K562 (cell line): ENCODE measurements around the gene FBLIM1. TPM values are rescaled to one million over a fixed set of nuclear protein-coding genes. Genes with fewer than 3 reads are reported as not detected.
A peak's percentile ranks its signal among the peaks of the same experiment; 100 is the strongest.

ENCODE experiments used
- ATAC-seq: fragments of 200-7000 bp; cut with Tn5 transposase; 3 replicates; pipeline ENCODE4 v1.9.1; 2020; ENCODE audit warnings: moderate library complexity
- BruUV-seq: library from RNA; stranded (reverse); fragments of 400-500 nt; replicated peaks from 2 replicates; lab custom pipeline; 2021; lab: Mats Ljungman, UMichigan
- CTCF ChIA-PET: fragments of 300-600 bp; formaldehyde crosslinking; extraction: SDS; loops from one replicate; lab custom pipeline; 2021; ENCODE audit warnings: low intra/inter-chr PET ratio; lab: Yijun Ruan, JAX
- POLR2A ChIA-PET: fragments of 300-600, 350-650 bp; sonication (Branson Sonifier 250); formaldehyde crosslinking; extraction: SDS; loops from one replicate; lab custom pipeline; 2021; ENCODE audit warnings: antibody characterized with exemption, inconsistent platforms; lab: Yijun Ruan, JAX
- DNase-seq, 4 experiments: peaks; one replicate each; pipeline versions ENCODE4 v3.0.0 to v3.0.0-alpha.2; 2011 to 2018; ENCODE audit warnings: low spot score in 3 of 4, mixed read lengths in 3 of 4; ENCODE audit errors: extremely low read depth in 1 of 4
- FAIRE-seq: peaks from 2 replicates; lab custom pipeline; 2011; peaks lifted over from hg19 to GRCh38; lab: Jason Lieb, UNC
- H2AFZ ChIP-seq: 2 replicates; pipeline ENCODE4 v1.6.0; 2011; ENCODE audit warnings: low read depth, low read length, control low read depth, inconsistent platforms
- H3K27ac ChIP-seq: fragments of 200-600 bp; 3 replicates; pipeline ENCODE4 v1.8.0; 2011; ENCODE audit warnings: low read depth, mild to moderate bottlenecking, control low read depth, inconsistent platforms, low read length, moderate library complexity, mixed read lengths; ENCODE audit errors: extremely low read depth
- H3K27me3 ChIP-seq, 2 experiments: fragments of 300-600 bp in 1 of 2; 2 replicates in 1 of 2; 3 replicates in 1 of 2; pipeline versions ENCODE4 v1.6.0 to v1.8.0; 2011; ENCODE audit warnings: inconsistent platforms in 2 of 2, low read length in 2 of 2, mild to moderate bottlenecking in 1 of 2, mixed read lengths in 1 of 2, moderate library complexity in 1 of 2; ENCODE audit not compliant: control insufficient read depth in 2 of 2, insufficient read depth in 2 of 2
- H3K36me3 ChIP-seq: fragments of 300-600 bp; 3 replicates; pipeline ENCODE4 v1.8.0; 2011; ENCODE audit warnings: mild to moderate bottlenecking, low read length, inconsistent platforms; ENCODE audit not compliant: control insufficient read depth, insufficient read depth
- H3K4me1 ChIP-seq, 2 experiments: fragments of 200-600 bp in 1 of 2; replicated peaks in 1 of 2; 2 replicates in 1 of 2; 3 replicates in 1 of 2; pipeline versions ENCODE4 v1.5.1 to v1.8.0; 2011; ENCODE audit warnings: inconsistent platforms in 2 of 2, low read length in 2 of 2, mild to moderate bottlenecking in 1 of 2, mixed read lengths in 1 of 2, moderate library complexity in 1 of 2; ENCODE audit not compliant: control insufficient read depth in 2 of 2, insufficient read depth in 2 of 2
- H3K4me2 ChIP-seq: 2 replicates; pipeline ENCODE4 v1.6.1; 2011; ENCODE audit warnings: low read length, control low read depth, inconsistent platforms, mixed read lengths; ENCODE audit not compliant: insufficient read depth
- H3K4me3 ChIP-seq: fragments of 200-600 bp; sonication (generic), shearing (Covaris generic); 2 replicates; pipeline ENCODE4 v1.5.1; 2016; ENCODE audit warnings: control low read depth, inconsistent platforms
- H3K79me2 ChIP-seq: fragments of 200-600 bp; 3 replicates; pipeline ENCODE4 v1.8.0; 2011; ENCODE audit warnings: low read length, inconsistent platforms; ENCODE audit not compliant: control insufficient read depth, insufficient read depth
- H3K9ac ChIP-seq, 2 experiments: 2 replicates each; pipeline versions ENCODE4 v1.6.0 to v1.6.1; 2011; ENCODE audit warnings: low read depth in 2 of 2, low read length in 2 of 2, control low read depth in 1 of 2, inconsistent platforms in 1 of 2, mild to moderate bottlenecking in 1 of 2, mixed read lengths in 1 of 2; ENCODE audit not compliant: insufficient read depth in 1 of 2
- H3K9me1 ChIP-seq: one replicate; pipeline ENCODE4 v1.6.0; 2011; ENCODE audit warnings: inconsistent platforms, mild to moderate bottlenecking, low read length, moderate library complexity; ENCODE audit not compliant: control insufficient read depth, insufficient read depth
- H3K9me3 ChIP-seq: replicated peaks from 2 replicates; pipeline ENCODE4 v1.5.1; 2011; ENCODE audit warnings: low read depth, low read length, inconsistent platforms; ENCODE audit not compliant: control insufficient read depth, insufficient read depth
- H4K20me1 ChIP-seq: replicated peaks from 2 replicates; pipeline ENCODE4 v1.6.1; 2011; ENCODE audit warnings: low read length, inconsistent platforms, mixed read lengths; ENCODE audit not compliant: control insufficient read depth, insufficient read depth
- ETV5 ChIP-seq: sonication (generic); formaldehyde crosslinking; IDR thresholded peaks from 2 replicates; pipeline ENCODE4 v1.4.0; 2020; ENCODE audit warnings: low read depth, mild to moderate bottlenecking, missing genetic modification reagents
- FIP1L1 ChIP-seq: fragments of 200-400 bp; formaldehyde crosslinking; IDR thresholded peaks from 2 replicates; pipeline ENCODE4 v1.6.1; 2018; ENCODE audit warnings: mild to moderate bottlenecking, low read depth, low read length; ENCODE audit not compliant: poor library complexity, severe bottlenecking
- HDAC1 ChIP-seq, 2 experiments: fragments of 450-650 bp; IDR thresholded peaks; 2 replicates each; pipeline ENCODE4 v1.6.1; 2016 to 2017; ENCODE audit warnings: inconsistent platforms in 1 of 2, mild to moderate bottlenecking in 1 of 2, moderate library complexity in 1 of 2
- HOMEZ ChIP-seq: fragments of 250-450 bp; sonication (Bioruptor Pico); IDR thresholded peaks from 2 replicates; pipeline ENCODE4 v1.4.0; 2020; ENCODE audit warnings: mild to moderate bottlenecking, moderate library complexity
- LCOR ChIP-seq: sonication (generic); formaldehyde crosslinking; IDR thresholded peaks from 2 replicates; pipeline ENCODE4 v1.8.0; 2022; ENCODE audit warnings: mild to moderate bottlenecking, missing genetic modification reagents
- MLX ChIP-seq, 2 experiments: fragments of 450-650 bp in 1 of 2; sonication (generic) in 1 of 2; formaldehyde crosslinking; conservative IDR thresholded peaks; 2 replicates each; pipeline versions ENCODE4 v1.4.0 to v1.8.1; 2020 to 2022; ENCODE audit warnings: mild to moderate bottlenecking in 1 of 2, missing genetic modification reagents in 1 of 2
- NR3C1 ChIP-seq: sonication (generic); formaldehyde crosslinking; IDR thresholded peaks from 2 replicates; pipeline ENCODE4 v1.8.1; 2022; ENCODE audit warnings: missing genetic modification reagents
- POLR2G ChIP-seq: fragments of 200-400 bp; formaldehyde crosslinking; IDR thresholded peaks from 2 replicates; pipeline ENCODE4 v1.6.1; 2017; ENCODE audit warnings: low read depth, mild to moderate bottlenecking, antibody characterized with exemption, low read length, moderate library complexity
- RUNX1 ChIP-seq: sonication (generic); IDR thresholded peaks from 2 replicates; pipeline ENCODE4 v1.6.1; 2016; ENCODE audit warnings: antibody characterized with exemption, low read depth
- SETDB1 ChIP-seq: IDR thresholded peaks from one replicate; pipeline ENCODE4 v1.6.1; 2012; ENCODE audit warnings: low read length, control low read depth, inconsistent platforms
- SMAD3 ChIP-seq: fragments of 450-650 bp; formaldehyde crosslinking; conservative IDR thresholded peaks from 2 replicates; pipeline ENCODE4 v1.4.0; 2020; ENCODE audit warnings: mild to moderate bottlenecking
- USF1 ChIP-seq: sonication (generic); formaldehyde crosslinking; IDR thresholded peaks from 2 replicates; pipeline ENCODE4 v1.9.0; 2022; ENCODE audit warnings: mild to moderate bottlenecking, missing genetic modification reagents
- ZKSCAN3 ChIP-seq: fragments of 250-450 bp; sonication (Bioruptor Pico); IDR thresholded peaks from 2 replicates; pipeline ENCODE4 v1.4.0; 2020
- ZNF184 ChIP-seq: sonication (generic); formaldehyde crosslinking; IDR thresholded peaks from 2 replicates; pipeline ENCODE4 v1.5.0; 2020; ENCODE audit warnings: missing genetic modification reagents
- ZNF639 ChIP-seq, 2 experiments: fragments of 200-800 bp in 1 of 2; sonication (Bioruptor generic) in 1 of 2; sonication (generic) in 1 of 2; formaldehyde crosslinking in 1 of 2; IDR thresholded peaks in 1 of 2; conservative IDR thresholded peaks in 1 of 2; 2 replicates each; pipeline versions ENCODE4 v1.5.0 to v1.6.1; 2016 to 2020; ENCODE audit warnings: missing compliant biosample characterization in 1 of 2, missing genetic modification characterization in 1 of 2, missing genetic modification reagents in 1 of 2
- ZNF644 ChIP-seq: fragments of 200-800 bp; sonication (Bioruptor generic); IDR thresholded peaks from 2 replicates; pipeline ENCODE4 v1.6.1; 2016; ENCODE audit warnings: low read depth, missing genetic modification characterization, missing compliant biosample characterization
- WGBS: fragments of 100-300 bp; shearing (Covaris generic); methylation state at CpG from one replicate; pipeline ENCODE4 v1.1.6; 2016; ENCODE audit warnings: low coverage, mixed read lengths; ENCODE audit not compliant: insufficient coverage; ENCODE audit errors: missing lambda C conversion rate; 5-methylcytosine and 5-hydroxymethylcytosine counted together
- in situ Hi-C: fragments of 300-500 bp; cut with MboI; formaldehyde crosslinking; loops from 4 replicates; pipeline ENCODE4 v1.15.0; 2018; ENCODE audit warnings: inconsistent platforms, mixed read lengths
- intact Hi-C: fragments of 100-400 bp; cut with micrococcal nuclease; formaldehyde crosslinking; loops from 2 replicates; pipeline ENCODE4 v1.14.2; 2022
- polyA plus RNA-seq, 8 experiments: library from polyadenylated mRNA; depleted of rRNA in 4 of 8; stranded (reverse) in 5 of 8; unstranded in 3 of 8; fragments of >200 nt; fragmentation: Nextera tagmentation in 2 of 8; fragmentation: Illumina TruSeq in 1 of 8; extraction: Ambion mirVana in 2 of 8; extraction: Trizol in 1 of 8; gene quantifications; 2 replicates each; pipeline versions ENCODE4 v1.2.1 to v1.2.3, GENCODE V29; 2011 to 2014; ENCODE audit warnings: inconsistent platforms in 1 of 8, missing spikeins in 1 of 8
- total RNA-seq, 7 experiments: library from RNA; depleted of rRNA in 6 of 7; stranded (reverse); fragments of >200 nt in 6 of 7; fragmentation: Illumina TruSeq in 2 of 7; extraction: Trizol in 2 of 7; gene quantifications; 2 replicates each; pipeline versions ENCODE4 v1.2.1 to v1.2.3, GENCODE V29; 2011 to 2021; ENCODE audit warnings: low replicate concordance in 1 of 7

FBLIM1 gene
- total and polyA plus RNA-seq, 9 of the 15 experiments (the other 6 are each of a cell fraction or from before 2014, with no cell fraction given), result 0.14 to 0.24 TPM; not detected in 7

- Histone ChIP-seq H3K9ac (peak overlapping the region in 1 of 2 experiments; percentile 57; a peak in 2 of 4 replicates), H3K9me1 (no peaks in the 10 kb centered on the region), H4K20me1 (no peaks in the 10 kb centered on the region; the same call in none of the 2 replicates), H3K79me2 (no peaks in the 10 kb centered on the region), H2AFZ (no peak overlapping the region), H3K4me3 (no peak overlapping the region), H3K9me3 (no peaks in the 10 kb centered on the region), H3K4me1 (peaks cover 3 to 66% of the 10 kb centered on the region in 2 experiments; a peak in 4 of 5 replicates), H3K36me3 (peaks cover 22% of the 10 kb centered on the region; the same call in 2 of the 3 replicates), H3K4me2 (no peak overlapping the region), H3K27ac (no peak overlapping the region), H3K27me3 (no peaks in the 10 kb centered on the region)
- ATAC-seq (no peak), FAIRE-seq (no peak), DNase-seq (no peak)
- ChIA-PET CTCF (no interaction called here), POLR2A (interaction anchor here (0.6 to 2.2 kb wide), 12 partner anchors 10 to 885 kb away, joined by 3 to 8 read pairs (median 4); no protein-coding TSS in a partner anchor)
- no TSS peak for BruUV-seq
- in situ Hi-C loops, result no loop called here
- WGBS, result 50% methylated on average over 20 of the region's 20 CpGs
- intact Hi-C loops, result no loop called here
- TF ChIP-seq MLX (CRISPR knock-in tag; conservative IDR thresholded peaks at IDR 0.05) (no peak), HOMEZ (CRISPR knock-in tag) (no peak), USF1 (no peak), POLR2G (peak; percentile 37), HDAC1 (IDR thresholded peaks at IDR 0.05) (no peak), ZKSCAN3 (CRISPR knock-in tag) (no peak), SETDB1 (no peak), ZNF644 (no peak), SMAD3 (CRISPR knock-in tag) (no peak), RUNX1 (no peak), ETV5 (CRISPR knock-in tag) (no peak), NR3C1 (CRISPR knock-in tag) (no peak), ZNF184 (CRISPR knock-in tag) (0 out of 2 replicates have a peak, but pooled peaks have one; percentile 25), ZNF639 (CRISPR knock-in tag; conservative IDR thresholded peaks at IDR 0.05 in 1 of 2, IDR thresholded peaks at IDR 0.05 in 1 of 2) (no peak), FIP1L1 (peak; percentile 36), LCOR (CRISPR knock-in tag) (no peak)
These were observed 21.0 kb upstream of the FBLIM1 start for GRCh38 chr1:15737324-15738319.
